ENCODE data around the gene WDR59. TPM values are rescaled to one million over a fixed set of nuclear protein-coding genes. Genes with fewer than 3 reads are reported as not detected.

Gene WDR59
- total and polyA plus RNA-seq, 9 of the 15 experiments (the other 6 are each of a cell fraction or from before 2014, with no cell fraction given): 12.7 to 126 (median 34.7) TPM

DNA sequence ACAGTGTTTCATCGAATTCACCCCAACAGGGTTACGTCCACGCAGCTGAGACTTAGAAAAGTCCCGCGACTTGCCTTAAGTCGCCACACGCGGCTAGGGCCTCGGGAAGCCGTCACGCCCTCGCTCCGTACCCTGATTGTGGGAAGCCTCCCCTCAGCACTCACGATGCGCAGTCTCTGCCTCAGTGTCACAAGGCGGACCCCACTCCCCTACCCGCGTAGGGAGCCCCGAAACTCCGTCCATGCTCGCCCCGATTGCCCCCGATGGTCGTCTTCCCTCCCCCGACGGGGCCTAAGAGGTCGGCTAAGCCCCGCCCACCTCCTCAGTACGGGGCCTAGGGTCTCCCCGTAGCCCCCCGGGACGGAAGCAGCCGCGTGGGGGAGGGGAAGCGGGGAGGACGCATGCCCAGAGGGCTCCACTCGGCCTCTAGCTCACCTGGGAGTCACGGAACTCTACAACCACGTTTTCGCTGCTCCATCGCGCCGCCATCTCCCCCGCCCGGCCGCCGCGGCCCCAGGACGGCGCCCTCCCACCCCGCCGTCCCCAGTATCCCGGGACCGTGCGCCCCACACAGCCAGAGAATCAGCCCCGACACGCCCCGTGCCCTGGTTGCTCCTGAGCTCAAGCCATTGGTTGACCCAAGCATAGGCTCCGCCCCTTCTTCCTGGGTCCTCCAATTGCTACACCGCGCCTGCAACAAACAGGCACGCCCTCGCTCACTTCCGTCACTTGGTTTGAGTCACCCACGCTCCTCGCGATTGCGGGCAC lies at the start of gene WDR59 (continued):
- peak; percentile 39 for TF ChIP-seq SAP30 (IDR thresholded peaks at IDR 0.05; ENCODE audit: borderline replicate concordance, insufficient read depth, low read depth, low read length, poor library complexity, severe bottlenecking)
- 0 out of 2 replicates have a peak, but pooled peaks have one; percentile 43 for TF ChIP-seq CEBPB (tag; IDR thresholded peaks at IDR 0.05)
- no peak for TF ChIP-seq ZNF24 (IDR thresholded peaks at IDR 0.05)
- TF ChIP-seq RB1 (IDR thresholded peaks at IDR 0.05; ENCODE audit: low read depth): 0 out of 2 replicates have a peak, but pooled peaks have one; percentile 28
- TF ChIP-seq ZNF407 (IDR thresholded peaks at IDR 0.05; ENCODE audit: low read depth): no peak
- TF ChIP-seq JUND (IDR thresholded peaks at IDR 0.05; ENCODE audit: borderline replicate concordance, low read depth, low read length): 0 out of 2 replicates have a peak, but pooled peaks have one; percentile 80
- peak; percentile 54; the same call in 1 of the 3 replicates for TF ChIP-seq JUND (tag; IDR thresholded peaks at IDR 0.05; ENCODE audit: borderline replicate concordance, low read depth, low read length)
- peak in 1 of 2 experiments; percentile 74; a peak in 3 of 4 replicates for TF ChIP-seq SIX5 (IDR thresholded peaks at IDR 0.05; ENCODE audit: borderline replicate concordance in 1 of 2, insufficient read depth in 1 of 2, low read depth in 1 of 2, low read length in 2 of 2)
- no peak for TF ChIP-seq FOXJ3 (CRISPR knock-in tag; IDR thresholded peaks at IDR 0.05)
- no peak for TF ChIP-seq CBFA2T2 (conservative IDR thresholded peaks at IDR 0.05)
- 0 out of 2 replicates have a peak, but pooled peaks have one; percentile 19 for TF ChIP-seq CTBP1 (IDR thresholded peaks at IDR 0.05; ENCODE audit: borderline replicate concordance)
- TF ChIP-seq HDAC1 (IDR thresholded peaks at IDR 0.05): 0 out of 4 replicates have a peak, but pooled peaks of 1 of the 2 experiments have one; percentile 55
- peak; percentile 40 for TF ChIP-seq MEIS2 (IDR thresholded peaks at IDR 0.05; ENCODE audit: partially characterized antibody)
- TF ChIP-seq CREM (IDR thresholded peaks at IDR 0.05; ENCODE audit: low read depth): peak; percentile 94
- TF ChIP-seq FOS (IDR thresholded peaks at IDR 0.05; ENCODE audit: extremely low read depth, insufficient read length): peak; percentile 75
- TF ChIP-seq, protein P1, sequence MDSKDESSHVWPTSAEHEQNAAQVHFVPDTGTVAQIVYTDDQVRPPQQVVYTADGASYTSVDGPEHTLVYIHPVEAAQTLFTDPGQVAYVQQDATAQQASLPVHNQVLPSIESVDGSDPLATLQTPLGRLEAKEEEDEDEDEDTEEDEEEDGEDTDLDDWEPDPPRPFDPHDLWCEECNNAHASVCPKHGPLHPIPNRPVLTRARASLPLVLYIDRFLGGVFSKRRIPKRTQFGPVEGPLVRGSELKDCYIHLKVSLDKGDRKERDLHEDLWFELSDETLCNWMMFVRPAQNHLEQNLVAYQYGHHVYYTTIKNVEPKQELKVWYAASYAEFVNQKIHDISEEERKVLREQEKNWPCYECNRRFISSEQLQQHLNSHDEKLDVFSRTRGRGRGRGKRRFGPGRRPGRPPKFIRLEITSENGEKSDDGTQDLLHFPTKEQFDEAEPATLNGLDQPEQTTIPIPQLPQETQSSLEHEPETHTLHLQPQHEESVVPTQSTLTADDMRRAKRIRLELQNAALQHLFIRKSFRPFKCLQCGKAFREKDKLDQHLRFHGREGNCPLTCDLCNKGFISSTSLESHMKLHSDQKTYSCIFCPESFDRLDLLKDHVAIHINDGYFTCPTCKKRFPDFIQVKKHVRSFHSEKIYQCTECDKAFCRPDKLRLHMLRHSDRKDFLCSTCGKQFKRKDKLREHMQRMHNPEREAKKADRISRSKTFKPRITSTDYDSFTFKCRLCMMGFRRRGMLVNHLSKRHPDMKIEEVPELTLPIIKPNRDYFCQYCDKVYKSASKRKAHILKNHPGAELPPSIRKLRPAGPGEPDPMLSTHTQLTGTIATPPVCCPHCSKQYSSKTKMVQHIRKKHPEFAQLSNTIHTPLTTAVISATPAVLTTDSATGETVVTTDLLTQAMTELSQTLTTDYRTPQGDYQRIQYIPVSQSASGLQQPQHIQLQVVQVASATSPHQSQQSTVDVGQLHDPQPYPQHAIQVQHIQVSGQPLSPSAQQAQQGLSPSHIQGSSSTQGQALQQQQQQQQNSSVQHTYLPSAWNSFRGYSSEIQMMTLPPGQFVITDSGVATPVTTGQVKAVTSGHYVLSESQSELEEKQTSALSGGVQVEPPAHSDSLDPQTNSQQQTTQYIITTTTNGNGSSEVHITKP (IDR thresholded peaks at IDR 0.05; ENCODE audit: partially characterized antibody): peak; percentile 24
